ENCODE data around the gene ANTXR1. TPM values are rescaled to one million over a fixed set of nuclear protein-coding genes. Genes with fewer than 3 reads are reported as not detected.

The ANTXR1 gene
- total RNA-seq, 3 donors from 2014 or later (not counting 1 experiment from before 2014, with no cell fraction given) = not detected

DNA sequence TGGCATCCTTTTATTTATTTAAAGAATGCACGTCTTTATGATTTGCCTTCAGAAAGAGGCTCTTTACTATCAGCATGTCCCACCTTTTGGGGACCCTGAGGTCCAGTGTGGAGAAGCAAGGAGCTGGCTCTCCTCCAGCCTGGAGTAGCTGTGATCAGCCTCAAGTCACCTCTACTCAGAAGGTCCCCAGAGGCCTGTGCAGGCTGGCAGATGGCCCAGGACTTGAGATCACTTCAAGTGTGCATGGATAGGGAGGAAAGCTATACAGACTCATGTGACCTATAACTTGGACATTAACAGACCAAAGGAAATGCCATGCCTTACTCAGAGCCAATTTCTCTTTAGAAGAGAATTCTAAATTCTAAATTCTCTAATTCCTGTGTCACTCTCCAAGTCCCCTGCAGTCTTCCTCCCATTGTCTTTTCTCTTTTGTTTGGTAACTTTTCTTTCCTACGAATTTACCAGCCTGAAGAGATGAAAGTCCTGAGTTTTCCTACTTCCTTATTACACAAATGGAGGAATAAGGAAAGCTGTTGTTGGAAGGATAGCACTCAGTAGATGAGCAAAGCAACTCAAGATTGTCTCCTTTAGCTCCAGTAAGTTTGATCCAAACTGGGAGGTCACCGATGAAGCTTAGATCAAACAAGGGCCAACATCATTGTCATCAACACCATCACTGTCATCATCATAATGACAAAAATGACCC lies 210.1 kb downstream of the ANTXR1 start:
- H3K36me3 ChIP-seq (ENCODE audit: control insufficient read depth, insufficient read depth, low read length) = no peaks in the 10 kb centered on the region
- H3K4me1 Mint-ChIP-seq = no peaks in the 10 kb centered on the region
- ATAC-seq (no peak), DNase-seq (no peak)
- no peaks in the 10 kb centered on the region for H3K4me1 ChIP-seq (ENCODE audit: control insufficient read depth, insufficient read depth, low read length)
- H3K27ac ChIP-seq (ENCODE audit: low read length) = no peak overlapping the region
- no peak overlapping the region for H3K4me3 ChIP-seq (ENCODE audit: low read length)
- H3K27me3 ChIP-seq (ENCODE audit: control insufficient read depth, insufficient read depth, low read length) = no peaks in the 10 kb centered on the region
- intact Hi-C loops (cut with micrococcal nuclease) = no loop called here
- TF ChIP-seq, protein P1, sequence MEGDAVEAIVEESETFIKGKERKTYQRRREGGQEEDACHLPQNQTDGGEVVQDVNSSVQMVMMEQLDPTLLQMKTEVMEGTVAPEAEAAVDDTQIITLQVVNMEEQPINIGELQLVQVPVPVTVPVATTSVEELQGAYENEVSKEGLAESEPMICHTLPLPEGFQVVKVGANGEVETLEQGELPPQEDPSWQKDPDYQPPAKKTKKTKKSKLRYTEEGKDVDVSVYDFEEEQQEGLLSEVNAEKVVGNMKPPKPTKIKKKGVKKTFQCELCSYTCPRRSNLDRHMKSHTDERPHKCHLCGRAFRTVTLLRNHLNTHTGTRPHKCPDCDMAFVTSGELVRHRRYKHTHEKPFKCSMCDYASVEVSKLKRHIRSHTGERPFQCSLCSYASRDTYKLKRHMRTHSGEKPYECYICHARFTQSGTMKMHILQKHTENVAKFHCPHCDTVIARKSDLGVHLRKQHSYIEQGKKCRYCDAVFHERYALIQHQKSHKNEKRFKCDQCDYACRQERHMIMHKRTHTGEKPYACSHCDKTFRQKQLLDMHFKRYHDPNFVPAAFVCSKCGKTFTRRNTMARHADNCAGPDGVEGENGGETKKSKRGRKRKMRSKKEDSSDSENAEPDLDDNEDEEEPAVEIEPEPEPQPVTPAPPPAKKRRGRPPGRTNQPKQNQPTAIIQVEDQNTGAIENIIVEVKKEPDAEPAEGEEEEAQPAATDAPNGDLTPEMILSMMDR (IDR thresholded peaks at IDR 0.05) = no peak
- 100% methylated on average over 2 of the region's 3 CpGs for WGBS (ENCODE audit: insufficient coverage)
- no peaks in the 10 kb centered on the region for H3K36me3 Mint-ChIP-seq
- H3K9me3 ChIP-seq (ENCODE audit: control insufficient read depth, insufficient read depth, low read length) = no peaks in the 10 kb centered on the region
- H3K27me3 Mint-ChIP-seq (ENCODE audit: low read depth in 2 of 2) = peaks cover 17 to 67% of the 10 kb centered on the region in 2 donors
- H3K27ac Mint-ChIP-seq = no peak overlapping the region
- no peaks in the 10 kb centered on the region for H3K9me3 Mint-ChIP-seq
- no peak overlapping the region for H3K4me3 Mint-ChIP-seq

DNA sequence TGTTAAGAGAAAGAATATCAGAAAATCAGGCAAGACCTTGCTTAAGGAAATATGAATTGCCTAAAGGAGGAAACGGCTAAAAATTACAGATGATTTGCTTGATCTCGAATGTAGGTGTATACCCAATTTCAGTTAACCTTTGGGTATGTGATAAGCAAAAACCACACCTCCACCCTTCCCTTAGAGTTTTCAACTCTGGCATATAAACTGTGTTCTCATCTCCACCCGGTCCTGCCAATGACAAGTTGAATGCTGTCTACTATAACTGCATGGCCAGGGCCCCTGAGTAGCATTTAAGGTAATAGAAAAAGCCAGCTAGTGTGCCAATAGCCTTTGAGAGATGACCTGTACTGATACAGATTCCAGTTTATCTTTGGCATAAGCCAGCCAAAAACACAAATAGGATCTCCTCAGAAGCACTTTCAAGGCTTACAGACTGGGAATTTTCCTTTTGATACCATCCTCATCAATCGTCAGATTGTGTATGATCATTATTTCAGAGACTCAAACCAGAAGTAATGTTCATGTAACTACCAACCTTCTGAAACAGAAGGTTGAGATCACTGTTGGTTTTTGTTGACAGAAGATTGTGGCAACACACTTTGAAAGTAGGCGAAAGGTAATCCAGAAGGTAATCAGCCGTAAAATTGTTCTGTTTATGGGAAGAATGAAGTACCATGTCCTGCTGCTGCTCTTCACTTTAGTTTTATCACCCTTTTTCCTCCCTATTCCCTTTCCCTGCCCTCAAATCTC lies 211.0 kb downstream of the ANTXR1 start:
- H3K9me3 Mint-ChIP-seq = no peaks in the 10 kb centered on the region
- H3K27ac Mint-ChIP-seq = no peak overlapping the region
- no peak overlapping the region for H3K27ac ChIP-seq (ENCODE audit: low read length)
- no peak overlapping the region for H3K4me3 ChIP-seq (ENCODE audit: low read length)
- no peaks in the 10 kb centered on the region for H3K27me3 ChIP-seq (ENCODE audit: control insufficient read depth, insufficient read depth, low read length)
- no peaks in the 10 kb centered on the region for H3K9me3 ChIP-seq (ENCODE audit: control insufficient read depth, insufficient read depth, low read length)
- H3K4me1 Mint-ChIP-seq = no peaks in the 10 kb centered on the region
- H3K36me3 ChIP-seq (ENCODE audit: control insufficient read depth, insufficient read depth, low read length) = no peaks in the 10 kb centered on the region
- TF ChIP-seq, protein P1 (IDR thresholded peaks at IDR 0.05) = no peak
- intact Hi-C loops (cut with micrococcal nuclease) = no loop called here
- H3K36me3 Mint-ChIP-seq = no peaks in the 10 kb centered on the region
- 94% methylated on average over 6 of the region's 6 CpGs for WGBS (ENCODE audit: insufficient coverage)
- no peak overlapping the region for H3K4me3 Mint-ChIP-seq
- DNase-seq (no peak), ATAC-seq (no peak)
- H3K4me1 ChIP-seq (ENCODE audit: control insufficient read depth, insufficient read depth, low read length) = no peaks in the 10 kb centered on the region
- H3K27me3 Mint-ChIP-seq (ENCODE audit: low read depth in 2 of 2) = peaks cover 17 to 69% of the 10 kb centered on the region in 2 donors

DNA sequence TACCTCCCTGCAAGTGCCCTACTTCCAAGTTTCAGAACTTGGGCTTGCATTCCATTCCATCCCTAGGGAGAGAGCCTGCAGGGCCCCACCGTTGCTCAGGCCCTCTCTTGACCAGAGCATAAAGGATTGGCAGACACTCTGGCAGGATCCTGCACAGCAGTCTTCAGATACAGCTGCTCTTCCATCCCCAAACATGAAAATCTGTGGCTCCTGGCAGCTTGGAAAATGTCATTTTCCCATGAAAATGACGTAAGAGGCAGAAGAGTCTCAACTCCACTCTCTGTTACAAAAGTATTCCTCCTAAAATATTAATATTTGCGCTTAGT lies 211.5 kb downstream of the ANTXR1 start:
- Histone ChIP-seq H3K4me1 (ENCODE audit: control insufficient read depth, insufficient read depth, low read length) (no peaks in the 10 kb centered on the region), H3K27me3 (ENCODE audit: control insufficient read depth, insufficient read depth, low read length) (no peaks in the 10 kb centered on the region), H3K4me3 (ENCODE audit: low read length) (no peak overlapping the region), H3K9me3 (ENCODE audit: control insufficient read depth, insufficient read depth, low read length) (no peaks in the 10 kb centered on the region), H3K27ac (ENCODE audit: low read length) (no peak overlapping the region), H3K36me3 (ENCODE audit: control insufficient read depth, insufficient read depth, low read length) (no peaks in the 10 kb centered on the region)
- ATAC-seq = no peak
- H3K27ac Mint-ChIP-seq = no peak overlapping the region
- no peaks in the 10 kb centered on the region for H3K36me3 Mint-ChIP-seq
- TF ChIP-seq, protein P1 (IDR thresholded peaks at IDR 0.05) = no peak
- H3K27me3 Mint-ChIP-seq (ENCODE audit: low read depth in 2 of 2) = peaks cover 17 to 69% of the 10 kb centered on the region in 2 donors
- H3K4me1 Mint-ChIP-seq = no peaks in the 10 kb centered on the region
- no peak for DNase-seq
- no peak overlapping the region for H3K4me3 Mint-ChIP-seq
- intact Hi-C loops (cut with micrococcal nuclease) = no loop called here
- WGBS (ENCODE audit: insufficient coverage) = 65% methylated on average over 2 of the region's 3 CpGs
- no peaks in the 10 kb centered on the region for H3K9me3 Mint-ChIP-seq
